Smooth muscle cell (in vitro differentiated cells): ENCODE results near the gene SMURF1. TPM values are rescaled to one million over a fixed set of nuclear protein-coding genes. Genes with fewer than 3 reads are reported as not detected.

Experiments
- DNase-seq: peaks from one replicate; lab custom pipeline; 2025; ENCODE audit not compliant: unreplicated experiment; lab: John Stamatoyannopoulos, UW
- H2AFZ ChIP-seq: fragments of 200-600 bp; sonication (generic); 2 replicates; pipeline ENCODE4 v1.6.0; 2016; ENCODE audit warnings: antibody characterized with exemption, low read depth, mild to moderate bottlenecking
- H3F3A ChIP-seq: fragments of 200-600 bp; sonication (generic); 2 replicates; pipeline ENCODE4 v1.6.0; 2017; ENCODE audit warnings: antibody characterized with exemption, low read depth
- H3K27ac ChIP-seq: fragments of 200-600 bp; sonication (generic); 2 replicates; pipeline ENCODE4 v1.5.1; 2016; ENCODE audit warnings: low read depth, mild to moderate bottlenecking
- H3K27me3 ChIP-seq: fragments of 200-600 bp; sonication (generic); 2 replicates; pipeline ENCODE4 v1.6.1; 2016; ENCODE audit warnings: low read depth, mild to moderate bottlenecking
- H3K36me3 ChIP-seq: fragments of 200-600 bp; sonication (generic); 2 replicates; pipeline ENCODE4 v1.5.1; 2016; ENCODE audit warnings: low read depth
- H3K4me1 ChIP-seq: fragments of 200-600 bp; sonication (generic); 2 replicates; pipeline ENCODE4 v1.5.1; 2016; ENCODE audit warnings: low read depth
- H3K4me2 ChIP-seq: fragments of 200-600 bp; sonication (generic); 2 replicates; pipeline ENCODE4 v1.6.0; 2016; ENCODE audit warnings: mild to moderate bottlenecking
- H3K4me3 ChIP-seq: fragments of 200-600 bp; sonication (generic); 2 replicates; pipeline ENCODE4 v1.5.1; 2016; ENCODE audit warnings: mild to moderate bottlenecking
- H3K79me2 ChIP-seq: fragments of 200-600 bp; sonication (generic); 2 replicates; pipeline ENCODE4 v1.6.0; 2016; ENCODE audit warnings: low read depth, mild to moderate bottlenecking
- H3K9ac ChIP-seq: fragments of 200-600 bp; sonication (generic); 2 replicates; pipeline ENCODE4 v1.6.0; 2016; ENCODE audit warnings: low read depth
- H3K9me3 ChIP-seq: fragments of 200-600 bp; sonication (generic); replicated peaks from 2 replicates; pipeline ENCODE4 v1.5.1; 2016; ENCODE audit warnings: low read depth
- H4K20me1 ChIP-seq: fragments of 200-600 bp; sonication (generic); 2 replicates; pipeline ENCODE4 v1.6.0; 2016; ENCODE audit warnings: low read depth
- WGBS: methylation state at CpG from one replicate; pipeline ENCODE4 v1.1.7; 2016; ENCODE audit warnings: low lambda C conversion rate; 5-methylcytosine and 5-hydroxymethylcytosine counted together
- polyA plus RNA-seq: library from polyadenylated mRNA; unstranded; fragments of >200 nt; fragmentation: Nextera tagmentation; extraction: Ambion mirVana; gene quantifications from 2 replicates; pipeline ENCODE4 v1.2.1, GENCODE V29; 2016
- total RNA-seq: library from RNA; depleted of rRNA; stranded (reverse); fragments of >200 nt; gene quantifications from 2 replicates; pipeline ENCODE4 v1.2.3, GENCODE V29; 2014
- TF ChIP-seq, protein P1 (sequence below): fragments of 200-600 bp; sonication (generic); IDR thresholded peaks from 2 replicates; pipeline ENCODE4 v1.5.1; 2017; ENCODE audit warnings: borderline replicate concordance, mild to moderate bottlenecking, antibody characterized with exemption; ENCODE audit not compliant: insufficient read depth, poor library complexity, severe bottlenecking

The SMURF1 gene
- total and polyA plus RNA-seq, 2 experiments from 2014 or later = 17.5 to 28.5 TPM

DNA sequence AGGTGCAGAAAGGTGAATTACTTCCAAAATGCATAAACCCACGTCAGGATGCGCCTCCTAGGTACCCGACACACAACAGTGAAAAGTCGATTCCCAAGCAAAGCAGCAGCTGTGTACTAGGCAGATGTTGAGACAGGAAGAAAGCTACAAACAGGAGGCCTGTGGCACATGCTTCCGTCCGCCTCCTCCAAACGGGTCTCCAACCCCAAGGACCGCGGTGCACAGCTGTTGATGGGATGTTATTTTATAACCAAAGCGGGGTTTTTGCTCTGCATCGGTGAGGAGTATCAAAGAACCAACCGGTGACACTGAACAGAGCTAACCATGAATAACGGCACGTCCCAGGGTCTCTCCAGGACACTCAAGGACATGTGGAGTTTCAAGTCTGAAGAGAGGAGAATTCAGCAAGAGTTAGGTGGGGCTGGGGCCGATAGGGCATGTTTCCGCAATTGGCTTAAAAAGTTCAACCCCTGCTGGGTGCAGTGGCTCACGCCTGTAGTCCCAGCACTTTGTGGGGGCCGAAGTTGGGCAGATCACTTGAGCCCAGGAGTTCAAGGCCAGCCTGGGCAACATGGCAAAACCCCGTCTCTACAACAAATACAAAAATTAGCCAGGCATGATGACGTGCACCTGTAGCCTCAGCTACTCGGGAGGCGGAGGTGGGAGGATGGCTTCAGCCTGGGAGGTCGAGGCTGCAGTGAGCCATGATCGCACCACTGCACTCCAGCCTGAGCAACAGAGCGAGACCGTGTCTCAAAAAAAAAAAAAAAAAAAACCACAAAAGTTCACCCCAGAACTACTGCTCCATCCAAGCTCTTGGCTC lies 108.0 kb downstream of the SMURF1 start:
- Histone ChIP-seq H3K9ac (no peak overlapping the region), H3K27me3 (no peaks in the 10 kb centered on the region), H3K9me3 (no peaks in the 10 kb centered on the region), H3K27ac (no peak overlapping the region), H3K4me1 (no peaks in the 10 kb centered on the region), H2AFZ (no peak overlapping the region), H3F3A (no peaks in the 10 kb centered on the region), H3K4me2 (no peak overlapping the region), H3K79me2 (no peaks in the 10 kb centered on the region), H4K20me1 (peaks cover 2% of the 10 kb centered on the region), H3K4me3 (no peak overlapping the region), H3K36me3 (no peaks in the 10 kb centered on the region)
- no peak for DNase-seq
- TF ChIP-seq, protein P1, sequence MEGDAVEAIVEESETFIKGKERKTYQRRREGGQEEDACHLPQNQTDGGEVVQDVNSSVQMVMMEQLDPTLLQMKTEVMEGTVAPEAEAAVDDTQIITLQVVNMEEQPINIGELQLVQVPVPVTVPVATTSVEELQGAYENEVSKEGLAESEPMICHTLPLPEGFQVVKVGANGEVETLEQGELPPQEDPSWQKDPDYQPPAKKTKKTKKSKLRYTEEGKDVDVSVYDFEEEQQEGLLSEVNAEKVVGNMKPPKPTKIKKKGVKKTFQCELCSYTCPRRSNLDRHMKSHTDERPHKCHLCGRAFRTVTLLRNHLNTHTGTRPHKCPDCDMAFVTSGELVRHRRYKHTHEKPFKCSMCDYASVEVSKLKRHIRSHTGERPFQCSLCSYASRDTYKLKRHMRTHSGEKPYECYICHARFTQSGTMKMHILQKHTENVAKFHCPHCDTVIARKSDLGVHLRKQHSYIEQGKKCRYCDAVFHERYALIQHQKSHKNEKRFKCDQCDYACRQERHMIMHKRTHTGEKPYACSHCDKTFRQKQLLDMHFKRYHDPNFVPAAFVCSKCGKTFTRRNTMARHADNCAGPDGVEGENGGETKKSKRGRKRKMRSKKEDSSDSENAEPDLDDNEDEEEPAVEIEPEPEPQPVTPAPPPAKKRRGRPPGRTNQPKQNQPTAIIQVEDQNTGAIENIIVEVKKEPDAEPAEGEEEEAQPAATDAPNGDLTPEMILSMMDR = no peak
- 97% methylated on average over 25 of the region's 26 CpGs for WGBS

GRCh38 chr7:99034932-99035722 lies 108.8 kb downstream of the SMURF1 start:
- Histone ChIP-seq H3F3A (no peaks in the 10 kb centered on the region), H2AFZ (no peak overlapping the region), H3K4me1 (no peaks in the 10 kb centered on the region), H3K79me2 (no peaks in the 10 kb centered on the region), H3K27me3 (no peaks in the 10 kb centered on the region), H3K36me3 (no peaks in the 10 kb centered on the region), H4K20me1 (peaks cover under 1% of the 10 kb centered on the region), H3K27ac (no peak overlapping the region), H3K9ac (no peak overlapping the region), H3K4me2 (no peak overlapping the region), H3K9me3 (no peaks in the 10 kb centered on the region), H3K4me3 (no peak overlapping the region)
- no peak for DNase-seq
- 97% methylated on average over 30 of the region's 30 CpGs for WGBS
- TF ChIP-seq, protein P1 = no peak

GRCh38 chr7:99033765-99034164 lies 110.1 kb downstream of the SMURF1 start:
- Histone ChIP-seq H3K4me3 (no peak overlapping the region), H3K79me2 (no peaks in the 10 kb centered on the region), H3K36me3 (peaks cover 3% of the 10 kb centered on the region), H2AFZ (no peak overlapping the region), H3K27me3 (no peaks in the 10 kb centered on the region), H3K9ac (no peak overlapping the region), H4K20me1 (no peaks in the 10 kb centered on the region), H3K27ac (no peak overlapping the region), H3K4me2 (no peak overlapping the region), H3K9me3 (no peaks in the 10 kb centered on the region), H3F3A (no peaks in the 10 kb centered on the region), H3K4me1 (no peaks in the 10 kb centered on the region)
- TF ChIP-seq, protein P1 = no peak
- 99% methylated on average over 4 of the region's 4 CpGs for WGBS
- DNase-seq = no peak
